ENCODE data around the gene FBRSL1.

Gene FBRSL1

GRCh38 chr12:132556216-132556615, 66.3 kb downstream of the FBRSL1 start:
- Histone ChIP-seq H3K9ac (ENCODE audit: low read depth, low read length, poor library complexity) (no peak overlapping the region), H3K9me3 (replicated peaks in 1 of 2; ENCODE audit: control insufficient read depth in 2 of 2, insufficient read depth in 1 of 2, low read depth in 1 of 2, low read length in 2 of 2) (no peaks in the 10 kb centered on the region), H3K4me1 (ENCODE audit: control insufficient read depth in 2 of 2, insufficient read depth in 1 of 2, low read depth in 1 of 2, low read length in 2 of 2) (peaks cover 6 to 13% of the 10 kb centered on the region in 2 donors), H2BK120ac (ENCODE audit: low read depth, low read length) (no peak overlapping the region), H4K8ac (ENCODE audit: low read depth, low read length) (no peak overlapping the region), H2AK5ac (ENCODE audit: low read depth, low read length) (no peak overlapping the region), H4K91ac (ENCODE audit: low read depth, low read length, poor library complexity) (peak overlapping the region; percentile 92), H3K23ac (ENCODE audit: low read depth, low read length, poor library complexity) (peak overlapping the region; percentile 31), H2BK5ac (ENCODE audit: low read length) (no peak overlapping the region), H2BK15ac (ENCODE audit: low read length) (no peak overlapping the region), H3K27ac (replicated peaks; ENCODE audit: low read length) (no peak overlapping the region), H2BK12ac (ENCODE audit: low read length) (no peak overlapping the region), H3K36me3 (replicated peaks in 1 of 2; ENCODE audit: control insufficient read depth in 2 of 2, insufficient read depth in 2 of 2, low read length in 2 of 2) (no peaks in the 10 kb centered on the region), H3K79me1 (ENCODE audit: low read depth, low read length) (peaks cover 9% of the 10 kb centered on the region), H3K27me3 (ENCODE audit: control insufficient read depth in 3 of 3, insufficient read depth in 3 of 3, low read depth in 1 of 3, low read length in 3 of 3) (peaks cover 0 to 6% (median 0%) of the 10 kb centered on the region in 3 experiments), H3K4me3 (ENCODE audit: low read length in 2 of 2) (no peak overlapping the region), H3K4me2 (ENCODE audit: insufficient read depth, low read length, poor library complexity, severe bottlenecking) (no peak overlapping the region), H3K18ac (ENCODE audit: low read length) (no peak overlapping the region), H2AFZ (ENCODE audit: low read length) (no peak overlapping the region), H3K4ac (ENCODE audit: low read length) (no peak overlapping the region), H3K14ac (ENCODE audit: low read length) (no peak overlapping the region)
- no CpG with 5 or more reads among the region's 16 CpGs for WGBS, 2 donors (ENCODE audit: extremely low coverage in 2 of 2, insufficient read length in 2 of 2, insufficient replicate concordance in 1 of 2)
- no peak for DNase-seq (ENCODE audit: low spot score)

- H3K27me3 ChIP-seq (ENCODE audit: control insufficient read depth in 3 of 3, insufficient read depth in 3 of 3, low read depth in 1 of 3, low read length in 3 of 3), result peaks cover 0 to 2% (median 0%) of the 10 kb centered on the region in 3 experiments
Observed at GRCh38 chr12:132556801-132557200, 66.8 kb downstream of the FBRSL1 start.

GRCh38 chr12:132557291-132558015, 67.5 kb downstream of the FBRSL1 start:
- Histone ChIP-seq H3K27me3 (ENCODE audit: control insufficient read depth in 3 of 3, insufficient read depth in 3 of 3, low read depth in 1 of 3, low read length in 3 of 3) (no peaks in the 10 kb centered on the region), H3K4me1 (ENCODE audit: control insufficient read depth in 2 of 2, insufficient read depth in 1 of 2, low read depth in 1 of 2, low read length in 2 of 2) (peaks cover 11 to 15% of the 10 kb centered on the region in 2 donors), H2BK15ac (ENCODE audit: low read length) (no peak overlapping the region), H3K4ac (ENCODE audit: low read length) (no peak overlapping the region), H2BK5ac (ENCODE audit: low read length) (no peak overlapping the region), H3K4me2 (ENCODE audit: insufficient read depth, low read length, poor library complexity, severe bottlenecking) (no peak overlapping the region), H3K27ac (replicated peaks; ENCODE audit: low read length) (no peak overlapping the region), H4K91ac (ENCODE audit: low read depth, low read length, poor library complexity) (no peak overlapping the region), H2BK120ac (ENCODE audit: low read depth, low read length) (no peak overlapping the region), H3K9ac (ENCODE audit: low read depth, low read length, poor library complexity) (no peak overlapping the region), H3K23ac (ENCODE audit: low read depth, low read length, poor library complexity) (no peak overlapping the region), H4K8ac (ENCODE audit: low read depth, low read length) (no peak overlapping the region), H3K18ac (ENCODE audit: low read length) (no peak overlapping the region), H2BK12ac (ENCODE audit: low read length) (peak overlapping the region; percentile 41), H2AK5ac (ENCODE audit: low read depth, low read length) (no peak overlapping the region), H3K14ac (ENCODE audit: low read length) (no peak overlapping the region), H3K4me3 (ENCODE audit: low read length in 2 of 2) (no peak overlapping the region), H2AFZ (ENCODE audit: low read length) (no peak overlapping the region), H3K36me3 (replicated peaks in 1 of 2; ENCODE audit: control insufficient read depth in 2 of 2, insufficient read depth in 2 of 2, low read length in 2 of 2) (peaks cover 0 to 2% of the 10 kb centered on the region in 2 donors), H3K9me3 (replicated peaks in 1 of 2; ENCODE audit: control insufficient read depth in 2 of 2, insufficient read depth in 1 of 2, low read depth in 1 of 2, low read length in 2 of 2) (no peaks in the 10 kb centered on the region), H3K79me1 (ENCODE audit: low read depth, low read length) (peaks cover 15% of the 10 kb centered on the region)
- DNase-seq (ENCODE audit: low spot score), result no peak
- no CpG with 5 or more reads among the region's 19 CpGs for WGBS, 2 donors (ENCODE audit: extremely low coverage in 2 of 2, insufficient read length in 2 of 2, insufficient replicate concordance in 1 of 2)

More at GRCh38 chr12:132556801-132557200, 66.8 kb downstream of the FBRSL1 start:
- no peak overlapping the region for H3K18ac ChIP-seq (ENCODE audit: low read length)
- H3K4me2 ChIP-seq (ENCODE audit: insufficient read depth, low read length, poor library complexity, severe bottlenecking), result no peak overlapping the region
- no peak overlapping the region for H3K27ac ChIP-seq (replicated peaks; ENCODE audit: low read length)
- WGBS, 2 donors (ENCODE audit: extremely low coverage in 2 of 2, insufficient read length in 2 of 2, insufficient replicate concordance in 1 of 2), result no CpG with 5 or more reads among the region's 17 CpGs
- H2AFZ ChIP-seq (ENCODE audit: low read length), result no peak overlapping the region
- H4K91ac ChIP-seq (ENCODE audit: low read depth, low read length, poor library complexity), result no peak overlapping the region
- no peak overlapping the region for H2BK120ac ChIP-seq (ENCODE audit: low read depth, low read length)
- H3K9me3 ChIP-seq (replicated peaks in 1 of 2; ENCODE audit: control insufficient read depth in 2 of 2, insufficient read depth in 1 of 2, low read depth in 1 of 2, low read length in 2 of 2), result no peaks in the 10 kb centered on the region
- H2AK5ac ChIP-seq (ENCODE audit: low read depth, low read length), result no peak overlapping the region
- H2BK5ac ChIP-seq (ENCODE audit: low read length), result no peak overlapping the region
- H3K4ac ChIP-seq (ENCODE audit: low read length), result no peak overlapping the region
- H2BK12ac ChIP-seq (ENCODE audit: low read length), result no peak overlapping the region
- peaks cover 11 to 15% of the 10 kb centered on the region in 2 donors for H3K4me1 ChIP-seq (ENCODE audit: control insufficient read depth in 2 of 2, insufficient read depth in 1 of 2, low read depth in 1 of 2, low read length in 2 of 2)
- H3K14ac ChIP-seq (ENCODE audit: low read length), result no peak overlapping the region
- H4K8ac ChIP-seq (ENCODE audit: low read depth, low read length), result no peak overlapping the region
- no peak overlapping the region for H2BK15ac ChIP-seq (ENCODE audit: low read length)
- H3K23ac ChIP-seq (ENCODE audit: low read depth, low read length, poor library complexity), result no peak overlapping the region
- H3K9ac ChIP-seq (ENCODE audit: low read depth, low read length, poor library complexity), result no peak overlapping the region
- DNase-seq (ENCODE audit: low spot score), result no peak
- H3K4me3 ChIP-seq (ENCODE audit: low read length in 2 of 2), result no peak overlapping the region
- H3K79me1 ChIP-seq (ENCODE audit: low read depth, low read length), result peaks cover 14% of the 10 kb centered on the region
- no peaks in the 10 kb centered on the region for H3K36me3 ChIP-seq (replicated peaks in 1 of 2; ENCODE audit: control insufficient read depth in 2 of 2, insufficient read depth in 2 of 2, low read length in 2 of 2)

- peak overlapping the region; percentile 71 for H3K14ac ChIP-seq (ENCODE audit: low read length)
- H3K9ac ChIP-seq (ENCODE audit: low read depth, low read length, poor library complexity), result peak overlapping the region; percentile 12
Observed at GRCh38 chr12:132558042-132558856, 68.3 kb downstream of the FBRSL1 start.

More at GRCh38 chr12:132558042-132558856, 68.3 kb downstream of the FBRSL1 start:
- no peak overlapping the region for H2BK5ac ChIP-seq (ENCODE audit: low read length)
- no peak overlapping the region for H3K4me3 ChIP-seq (ENCODE audit: low read length in 2 of 2)
- peaks cover 11 to 15% of the 10 kb centered on the region in 2 donors for H3K4me1 ChIP-seq (ENCODE audit: control insufficient read depth in 2 of 2, insufficient read depth in 1 of 2, low read depth in 1 of 2, low read length in 2 of 2)
- no peak overlapping the region for H3K4me2 ChIP-seq (ENCODE audit: insufficient read depth, low read length, poor library complexity, severe bottlenecking)
- peaks cover 18% of the 10 kb centered on the region for H3K79me1 ChIP-seq (ENCODE audit: low read depth, low read length)
- H2BK120ac ChIP-seq (ENCODE audit: low read depth, low read length), result no peak overlapping the region
- no peak for DNase-seq (ENCODE audit: low spot score)
- WGBS, 2 donors (ENCODE audit: extremely low coverage in 2 of 2, insufficient read length in 2 of 2, insufficient replicate concordance in 1 of 2), result no CpG with 5 or more reads among the region's 35 CpGs
- H3K18ac ChIP-seq (ENCODE audit: low read length), result peak overlapping the region; percentile 53
- peaks cover 0 to 2% of the 10 kb centered on the region in 2 donors for H3K36me3 ChIP-seq (replicated peaks in 1 of 2; ENCODE audit: control insufficient read depth in 2 of 2, insufficient read depth in 2 of 2, low read length in 2 of 2)
- H3K27ac ChIP-seq (replicated peaks; ENCODE audit: low read length), result no peak overlapping the region
- no peaks in the 10 kb centered on the region for H3K9me3 ChIP-seq (replicated peaks in 1 of 2; ENCODE audit: control insufficient read depth in 2 of 2, insufficient read depth in 1 of 2, low read depth in 1 of 2, low read length in 2 of 2)
- no peak overlapping the region for H3K23ac ChIP-seq (ENCODE audit: low read depth, low read length, poor library complexity)
- peak overlapping the region; percentile 46 for H2BK12ac ChIP-seq (ENCODE audit: low read length)
- no peak overlapping the region for H4K91ac ChIP-seq (ENCODE audit: low read depth, low read length, poor library complexity)
- no peaks in the 10 kb centered on the region for H3K27me3 ChIP-seq (ENCODE audit: control insufficient read depth in 3 of 3, insufficient read depth in 3 of 3, low read depth in 1 of 3, low read length in 3 of 3)
- no peak overlapping the region for H4K8ac ChIP-seq (ENCODE audit: low read depth, low read length)
- H2AFZ ChIP-seq (ENCODE audit: low read length), result no peak overlapping the region
- H2AK5ac ChIP-seq (ENCODE audit: low read depth, low read length), result no peak overlapping the region
- H2BK15ac ChIP-seq (ENCODE audit: low read length), result peak overlapping the region; percentile 2
- no peak overlapping the region for H3K4ac ChIP-seq (ENCODE audit: low read length)
